DOHH2 (cell line): ENCODE results near the gene CRTC3.
A peak's percentile ranks its signal among the peaks of the same experiment; 100 is the strongest.

Experiments
- H3F3A ChIP-seq: fragments of 200-600 bp; sonication (generic), shearing (Covaris generic); 2 replicates; pipeline ENCODE4 v1.6.0; 2016; ENCODE audit warnings: antibody characterized with exemption, mild to moderate bottlenecking; ENCODE audit not compliant: control insufficient read depth, insufficient read depth
- H3K27ac ChIP-seq: fragments of 200-600 bp; sonication (generic); 2 replicates; pipeline ENCODE4 v1.5.1; 2014; ENCODE audit warnings: low read depth, mild to moderate bottlenecking, low read length, moderate library complexity
- H3K27me3 ChIP-seq: fragments of 200-600 bp; sonication (generic); 2 replicates; pipeline ENCODE4 v1.6.1; 2014; ENCODE audit warnings: mild to moderate bottlenecking, low read length, mixed read lengths; ENCODE audit not compliant: control insufficient read depth
- H3K36me3 ChIP-seq: fragments of 200-600 bp; sonication (generic); 2 replicates; pipeline ENCODE4 v1.6.1; 2014; ENCODE audit warnings: mild to moderate bottlenecking, low read length, moderate library complexity, mixed read lengths; ENCODE audit not compliant: control insufficient read depth
- H3K4me1 ChIP-seq: fragments of 200-600 bp; sonication (generic); 2 replicates; pipeline ENCODE4 v1.6.1; 2014; ENCODE audit warnings: mild to moderate bottlenecking, low read length, mixed read lengths; ENCODE audit not compliant: control insufficient read depth
- H3K4me2 ChIP-seq: fragments of 200-600 bp; sonication (generic); 2 replicates; pipeline ENCODE4 v1.6.0; 2014; ENCODE audit warnings: mild to moderate bottlenecking, low read length, moderate library complexity
- H3K4me3 ChIP-seq: fragments of 200-600 bp; sonication (generic); 2 replicates; pipeline ENCODE4 v1.5.1; 2014; ENCODE audit warnings: mild to moderate bottlenecking, low read length, mixed read lengths
- H3K79me2 ChIP-seq: fragments of 200-600 bp; sonication (generic); 2 replicates; pipeline ENCODE4 v1.6.1; 2014; ENCODE audit warnings: mild to moderate bottlenecking, low read length, mixed read lengths; ENCODE audit not compliant: control insufficient read depth
- H3K9me2 ChIP-seq: fragments of 200-600 bp; sonication (generic); replicated peaks from 2 replicates; pipeline ENCODE4 v1.6.1; 2014; ENCODE audit warnings: mild to moderate bottlenecking, low read length, mixed read lengths; ENCODE audit not compliant: control insufficient read depth
- H3K9me3 ChIP-seq: fragments of 200-600 bp; sonication (generic); 2 replicates; pipeline ENCODE4 v1.6.1; 2014; ENCODE audit warnings: antibody characterized with exemption, low read length, mixed read lengths; ENCODE audit not compliant: control insufficient read depth, insufficient read depth
- H4K20me1 ChIP-seq: fragments of 200-600 bp; sonication (generic); 2 replicates; pipeline ENCODE4 v1.6.0; 2014; ENCODE audit warnings: low read depth, mild to moderate bottlenecking, antibody characterized with exemption, low read length, moderate library complexity; ENCODE audit not compliant: control insufficient read depth, insufficient read depth
- EZH2phosphoT487 ChIP-seq: fragments of 200-600 bp; sonication (generic); IDR thresholded peaks from 2 replicates; pipeline ENCODE4 v1.6.1; 2017; ENCODE audit warnings: borderline replicate concordance, mild to moderate bottlenecking, antibody characterized with exemption, low read length, moderate library complexity, mixed read lengths
- TF ChIP-seq, protein P1 (sequence below): fragments of 200-600 bp; sonication (generic); IDR thresholded peaks from one replicate; pipeline ENCODE4 v1.5.1; 2014; ENCODE audit warnings: antibody characterized with exemption, mild to moderate bottlenecking, low read depth, low read length; ENCODE audit not compliant: poor library complexity, severe bottlenecking

CRTC3 gene

GRCh38 chr15:90619939-90620338 lies 90.2 kb downstream of the CRTC3 start:
- TF ChIP-seq, protein P1, sequence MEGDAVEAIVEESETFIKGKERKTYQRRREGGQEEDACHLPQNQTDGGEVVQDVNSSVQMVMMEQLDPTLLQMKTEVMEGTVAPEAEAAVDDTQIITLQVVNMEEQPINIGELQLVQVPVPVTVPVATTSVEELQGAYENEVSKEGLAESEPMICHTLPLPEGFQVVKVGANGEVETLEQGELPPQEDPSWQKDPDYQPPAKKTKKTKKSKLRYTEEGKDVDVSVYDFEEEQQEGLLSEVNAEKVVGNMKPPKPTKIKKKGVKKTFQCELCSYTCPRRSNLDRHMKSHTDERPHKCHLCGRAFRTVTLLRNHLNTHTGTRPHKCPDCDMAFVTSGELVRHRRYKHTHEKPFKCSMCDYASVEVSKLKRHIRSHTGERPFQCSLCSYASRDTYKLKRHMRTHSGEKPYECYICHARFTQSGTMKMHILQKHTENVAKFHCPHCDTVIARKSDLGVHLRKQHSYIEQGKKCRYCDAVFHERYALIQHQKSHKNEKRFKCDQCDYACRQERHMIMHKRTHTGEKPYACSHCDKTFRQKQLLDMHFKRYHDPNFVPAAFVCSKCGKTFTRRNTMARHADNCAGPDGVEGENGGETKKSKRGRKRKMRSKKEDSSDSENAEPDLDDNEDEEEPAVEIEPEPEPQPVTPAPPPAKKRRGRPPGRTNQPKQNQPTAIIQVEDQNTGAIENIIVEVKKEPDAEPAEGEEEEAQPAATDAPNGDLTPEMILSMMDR, result no peak
- no peak for TF ChIP-seq EZH2phosphoT487
- H4K20me1 ChIP-seq, result no peaks in the 10 kb centered on the region
- peak overlapping the region; percentile 60 for H3K4me2 ChIP-seq
- H3K4me3 ChIP-seq, result peak overlapping the region; percentile 46; the same call in 1 of the 2 replicates
- H3F3A ChIP-seq, result peaks cover 2% of the 10 kb centered on the region; the same call in 1 of the 2 replicates
- H3K79me2 ChIP-seq, result no peaks in the 10 kb centered on the region
- H3K9me2 ChIP-seq, result no peaks in the 10 kb centered on the region
- H3K4me1 ChIP-seq, result peaks cover 17% of the 10 kb centered on the region
- peak overlapping the region; percentile 57 for H3K27ac ChIP-seq
- H3K36me3 ChIP-seq, result peaks cover 9% of the 10 kb centered on the region; the same call in 1 of the 2 replicates
- no peaks in the 10 kb centered on the region for H3K9me3 ChIP-seq
- no peaks in the 10 kb centered on the region for H3K27me3 ChIP-seq

DNA sequence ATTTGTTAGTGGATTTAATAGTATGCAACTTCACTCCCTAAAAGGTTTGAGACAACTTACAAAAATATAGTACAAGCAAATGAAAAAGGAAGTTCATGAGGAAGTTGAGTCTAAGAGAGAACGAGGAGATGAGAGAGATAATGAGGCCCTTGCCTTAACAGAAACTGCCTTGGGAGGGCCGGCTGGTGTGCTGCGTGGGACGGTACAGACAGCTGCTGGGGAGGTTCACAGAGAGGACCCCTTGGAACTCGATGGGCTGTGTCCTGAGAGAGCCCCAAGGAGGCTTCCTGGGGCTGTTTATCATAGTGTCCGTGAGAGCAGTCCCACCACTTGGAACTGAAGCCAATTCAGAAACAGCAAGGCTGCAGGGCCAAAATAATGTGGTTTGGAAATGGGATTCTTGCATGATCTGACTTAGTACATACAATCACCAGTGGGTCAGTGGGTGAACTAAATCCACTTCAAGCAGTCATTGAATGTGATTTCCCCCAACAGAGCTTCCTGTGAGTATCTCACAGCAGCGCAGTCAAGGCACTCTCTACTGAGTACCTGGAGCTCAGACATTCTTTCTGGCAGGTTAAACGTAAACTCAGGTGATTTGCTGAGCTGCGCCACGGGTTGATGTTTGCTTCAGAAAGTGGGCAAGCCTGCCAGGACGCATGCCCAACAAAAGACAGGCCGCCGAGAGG lies 90.8 kb downstream of the CRTC3 start:
- no peak for TF ChIP-seq EZH2phosphoT487
- TF ChIP-seq, protein P1, result no peak
- Histone ChIP-seq H3K9me2 (no peaks in the 10 kb centered on the region), H3K36me3 (peaks cover 9% of the 10 kb centered on the region; the same call in 1 of the 2 replicates), H3F3A (peaks cover 2% of the 10 kb centered on the region; the same call in 1 of the 2 replicates), H3K9me3 (no peaks in the 10 kb centered on the region), H3K4me2 (peak overlapping the region; percentile 60), H3K4me3 (peak overlapping the region; percentile 46), H3K4me1 (peaks cover 17% of the 10 kb centered on the region), H3K27me3 (no peaks in the 10 kb centered on the region), H4K20me1 (no peaks in the 10 kb centered on the region), H3K79me2 (no peaks in the 10 kb centered on the region), H3K27ac (peak overlapping the region; percentile 57)

DNA sequence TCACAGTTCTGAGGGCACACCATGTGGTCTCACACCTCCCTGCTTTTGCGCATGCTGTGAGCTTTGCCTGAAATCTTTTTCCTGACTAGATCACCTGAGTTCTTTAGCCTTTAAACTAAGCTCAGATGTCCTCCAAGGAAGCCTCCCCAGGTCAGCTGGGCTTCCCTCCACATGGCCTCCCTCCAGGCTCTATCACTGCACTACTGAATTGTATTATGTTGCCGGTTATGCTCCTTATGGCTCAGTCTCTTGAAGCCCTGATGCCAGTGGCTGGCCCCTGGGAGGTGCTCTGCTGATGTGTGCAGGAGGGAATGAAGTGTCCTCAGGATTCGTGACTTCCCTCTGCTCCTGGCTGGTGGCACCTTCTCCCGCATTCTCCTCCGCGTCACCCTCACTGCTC lies 94.1 kb downstream of the CRTC3 start:
- Histone ChIP-seq H3K4me1 (peaks cover 17% of the 10 kb centered on the region), H3K4me2 (no peak overlapping the region), H4K20me1 (no peaks in the 10 kb centered on the region), H3K27ac (no peak overlapping the region), H3K79me2 (no peaks in the 10 kb centered on the region), H3K9me3 (no peaks in the 10 kb centered on the region), H3F3A (peaks cover 2% of the 10 kb centered on the region; the same call in 1 of the 2 replicates), H3K9me2 (no peaks in the 10 kb centered on the region), H3K27me3 (no peaks in the 10 kb centered on the region), H3K4me3 (no peak overlapping the region), H3K36me3 (peaks cover 25% of the 10 kb centered on the region)
- TF ChIP-seq, protein P1, result no peak
- no peak for TF ChIP-seq EZH2phosphoT487
